OCI-LY7 (cell line): Measurements from ENCODE around the gene KCNIP3. TPM values are rescaled to one million over a fixed set of nuclear protein-coding genes. Genes with fewer than 3 reads are reported as not detected.
"Not testable (repeated sequence)": the region's sequence is repeated elsewhere in the genome, so short reads cannot be mapped to it uniquely, and the experiment has no call there.

Experiments used
- BruUV-seq: library from RNA; stranded (reverse); fragments of 400-500 nt; replicated peaks from 2 replicates; lab custom pipeline; 2021; lab: Mats Ljungman, UMichigan
- CTCF ChIA-PET: fragments of 300-600 bp; sonication (Branson Sonifier 250); formaldehyde crosslinking; loops from one replicate; lab custom pipeline; 2022; ENCODE audit warnings: antibody characterized with exemption; ENCODE audit not compliant: unreplicated experiment; lab: Charles Lee
- POLR2A ChIA-PET: fragments of 300-600 bp; sonication (Branson Sonifier 250); formaldehyde crosslinking; loops from one replicate; lab custom pipeline; 2022; ENCODE audit warnings: antibody characterized with exemption; lab: Charles Lee
- DNase-seq: peaks from one replicate; pipeline ENCODE4 v3.0.0-alpha.2; 2015; ENCODE audit warnings: low spot score
- H2AFZ ChIP-seq: fragments of 200-600 bp; sonication (generic), shearing (Covaris generic); 2 replicates; pipeline ENCODE4 v1.6.1; 2014; ENCODE audit warnings: mild to moderate bottlenecking, antibody characterized with exemption, low read length, moderate library complexity
- H3K27ac ChIP-seq: fragments of 200-600 bp; sonication (generic); 2 replicates; pipeline ENCODE4 v1.5.1; 2014; ENCODE audit warnings: mixed run types, low read depth, mild to moderate bottlenecking, moderate library complexity, low read length, inconsistent platforms; ENCODE audit not compliant: poor library complexity, severe bottlenecking
- H3K36me3 ChIP-seq: fragments of 200-600 bp; sonication (generic); 2 replicates; pipeline ENCODE4 v1.6.1; 2014; ENCODE audit warnings: mild to moderate bottlenecking, antibody characterized with exemption, low read length, moderate library complexity, mixed read lengths; ENCODE audit not compliant: insufficient read depth
- H3K4me1 ChIP-seq: fragments of 200-600 bp; sonication (generic); 2 replicates; pipeline ENCODE4 v1.5.1; 2014; ENCODE audit warnings: mild to moderate bottlenecking, low read length; ENCODE audit not compliant: insufficient read depth, poor library complexity, severe bottlenecking
- H3K4me2 ChIP-seq: fragments of 200-600 bp; sonication (generic); 2 replicates; pipeline ENCODE4 v1.6.1; 2014; ENCODE audit warnings: mild to moderate bottlenecking, low read length
- H3K4me3 ChIP-seq: fragments of 200-600 bp; sonication (generic); 2 replicates; pipeline ENCODE4 v1.5.1; 2014; ENCODE audit warnings: mild to moderate bottlenecking, low read depth, low read length; ENCODE audit not compliant: poor library complexity, severe bottlenecking
- H3K79me2 ChIP-seq: fragments of 200-600 bp; sonication (generic); 2 replicates; pipeline ENCODE4 v1.6.1; 2016; ENCODE audit warnings: low read depth, mild to moderate bottlenecking, low read length, moderate library complexity, mixed read lengths; ENCODE audit not compliant: insufficient read depth
- H3K9me2 ChIP-seq: fragments of 200-600 bp; sonication (generic); 2 replicates; pipeline ENCODE4 v1.6.1; 2016; ENCODE audit warnings: mild to moderate bottlenecking, low read length, mixed read lengths; ENCODE audit not compliant: insufficient read depth
- H3K9me3 ChIP-seq: fragments of 200-600 bp; sonication (generic); 2 replicates; pipeline ENCODE4 v1.6.1; 2014; ENCODE audit warnings: mild to moderate bottlenecking, mixed run types, low read length, mixed read lengths
- H4K20me1 ChIP-seq: fragments of 200-600 bp; sonication (generic); 2 replicates; pipeline ENCODE4 v1.6.1; 2014; ENCODE audit warnings: mild to moderate bottlenecking, antibody characterized with exemption, low read length, moderate library complexity, mixed read lengths; ENCODE audit not compliant: insufficient read depth
- CTCF ChIP-seq: fragments of 200-600 bp; sonication (generic); conservative IDR thresholded peaks from 2 replicates; pipeline ENCODE4 v1.5.1; 2014; ENCODE audit warnings: mild to moderate bottlenecking, antibody characterized with exemption, low read length, moderate library complexity, mixed read lengths
- intact Hi-C: fragments of 100-400 bp; cut with micrococcal nuclease; formaldehyde crosslinking; loops from one replicate; pipeline ENCODE4 v1.10.0; 2022; ENCODE audit not compliant: unreplicated experiment
- total RNA-seq, 2 experiments: library from RNA; depleted of rRNA in 1 of 2; stranded (reverse); fragments of >200 nt in 1 of 2; shearing (Covaris generic) in 1 of 2; gene quantifications; 2 replicates each; pipeline ENCODE4 v1.2.3, GENCODE V29; 2014 to 2022

Gene KCNIP3
- total RNA-seq, 2 experiments from 2014 or later: not detected

DNA sequence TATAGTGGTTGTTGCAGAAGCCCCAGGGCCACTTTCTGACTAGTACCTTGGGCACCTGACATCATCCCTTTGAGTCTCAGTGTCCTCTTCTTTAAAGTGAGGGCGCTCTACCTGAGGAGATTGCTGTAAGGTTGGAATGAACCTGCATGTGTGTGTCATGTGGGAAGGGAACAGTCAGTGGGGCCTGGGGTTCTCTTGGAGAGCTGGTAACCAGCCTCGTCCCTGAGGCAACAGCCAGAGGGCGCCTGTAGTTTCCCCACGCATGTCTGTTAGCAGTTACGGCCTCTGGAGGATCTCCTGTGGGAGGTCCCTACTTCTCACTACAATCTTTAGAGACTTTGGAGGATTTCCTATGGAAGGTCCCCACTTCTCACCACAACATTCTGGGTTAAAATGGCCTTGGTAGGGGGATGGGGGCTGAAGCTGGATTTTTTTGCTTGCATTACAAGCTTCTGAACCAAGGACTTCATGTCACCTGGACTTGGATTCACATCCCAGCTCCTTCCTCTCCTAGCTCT is 106.1 kb downstream of the KCNIP3 start:
- BruUV-seq, H3K79me2 ChIP-seq, H3K27ac ChIP-seq, H4K20me1 ChIP-seq, H3K9me2 ChIP-seq, H3K9me3 ChIP-seq, intact Hi-C loops: not testable (repeated sequence)
- Histone ChIP-seq H3K4me3 (peak overlapping the region; percentile 95), H3K4me1 (peaks cover 16% of the 10 kb centered on the region), H3K36me3 (peaks cover 13% of the 10 kb centered on the region; the same call in 1 of the 2 replicates), H3K4me2 (peak overlapping the region; percentile 73), H2AFZ (peak overlapping the region; percentile 75; the same call in 1 of the 2 replicates)
- peak; percentile 47 for DNase-seq
- POLR2A ChIA-PET: interaction anchor here (0.6 to 1.3 kb wide), 3 partner anchors 14 to 238 kb away, joined by 3 to 4 read pairs (median 4); partner anchors contain the start of gene ZNF2
- CTCF ChIA-PET: interaction anchor here (0.9 kb wide), 1 partner anchor 16 kb away, joined by 3 read pairs; no protein-coding TSS in a partner anchor
- peak; percentile 70 for TF ChIP-seq CTCF

DNA sequence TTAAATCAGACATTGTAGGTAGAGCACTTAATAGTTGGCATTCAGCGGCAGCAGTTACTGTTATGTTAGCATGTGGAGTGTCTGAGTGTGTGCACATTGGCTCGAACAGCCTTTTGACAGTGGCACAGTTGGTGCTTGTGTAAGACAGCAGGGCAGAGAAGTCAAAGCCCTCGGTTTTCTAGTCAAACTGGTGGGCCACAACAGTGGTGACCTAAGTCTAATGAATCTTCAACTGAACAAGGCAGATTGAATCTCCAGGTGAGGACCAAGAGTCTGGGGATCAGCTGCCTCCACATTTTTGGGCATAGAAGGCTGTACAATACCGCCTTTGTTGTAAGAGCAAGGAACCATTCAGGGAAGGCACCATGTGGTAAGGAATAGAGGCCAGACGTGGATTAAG is 106.7 kb downstream of the KCNIP3 start:
- H3K9me3 ChIP-seq, H4K20me1 ChIP-seq, intact Hi-C loops, H2AFZ ChIP-seq, H3K9me2 ChIP-seq, H3K79me2 ChIP-seq, DNase-seq, CTCF ChIA-PET, H3K27ac ChIP-seq: not testable (repeated sequence)
- POLR2A ChIA-PET: interaction anchor here (0.6 kb wide), 1 partner anchor 41 kb away, joined by 3 read pairs; no protein-coding TSS in a partner anchor
- peaks cover 16% of the 10 kb centered on the region for H3K4me1 ChIP-seq
- peak overlapping the region; percentile 73 for H3K4me2 ChIP-seq
- H3K4me3 ChIP-seq: peak overlapping the region; percentile 95
- peaks cover 14% of the 10 kb centered on the region; the same call in 1 of the 2 replicates for H3K36me3 ChIP-seq
- TSS peak; percentile 72 for BruUV-seq

DNA sequence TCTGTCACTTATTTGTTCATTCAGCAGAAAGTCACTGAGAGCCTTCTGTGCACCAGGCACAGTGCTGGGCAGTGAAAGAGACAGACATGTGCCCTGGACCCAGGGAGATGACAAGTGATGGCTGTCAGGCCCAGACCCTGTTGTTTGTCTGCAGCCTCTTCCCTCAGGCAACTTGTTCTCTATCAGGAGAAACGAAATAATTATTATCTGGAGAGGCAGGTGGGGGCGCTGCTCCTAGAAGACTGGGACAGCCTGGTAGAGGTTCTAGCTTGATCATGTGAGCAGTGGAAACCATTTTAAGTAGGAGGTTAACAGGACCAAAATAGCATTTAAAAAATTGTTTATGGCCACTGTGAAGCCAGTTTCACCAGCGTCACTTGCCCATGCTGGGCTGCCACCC is 107.5 kb downstream of the KCNIP3 start:
- peaks cover 16% of the 10 kb centered on the region for H3K4me1 ChIP-seq
- H3K9me3 ChIP-seq, H3K79me2 ChIP-seq, H3K27ac ChIP-seq, BruUV-seq, H3K9me2 ChIP-seq, POLR2A ChIA-PET, CTCF ChIA-PET, DNase-seq, H3K4me2 ChIP-seq, H2AFZ ChIP-seq, H3K4me3 ChIP-seq, H4K20me1 ChIP-seq, intact Hi-C loops: not testable (repeated sequence)
- H3K36me3 ChIP-seq: peaks cover 14% of the 10 kb centered on the region; the same call in 1 of the 2 replicates
- peak; percentile 45; the same call in 1 of the 2 replicates for TF ChIP-seq CTCF

DNA sequence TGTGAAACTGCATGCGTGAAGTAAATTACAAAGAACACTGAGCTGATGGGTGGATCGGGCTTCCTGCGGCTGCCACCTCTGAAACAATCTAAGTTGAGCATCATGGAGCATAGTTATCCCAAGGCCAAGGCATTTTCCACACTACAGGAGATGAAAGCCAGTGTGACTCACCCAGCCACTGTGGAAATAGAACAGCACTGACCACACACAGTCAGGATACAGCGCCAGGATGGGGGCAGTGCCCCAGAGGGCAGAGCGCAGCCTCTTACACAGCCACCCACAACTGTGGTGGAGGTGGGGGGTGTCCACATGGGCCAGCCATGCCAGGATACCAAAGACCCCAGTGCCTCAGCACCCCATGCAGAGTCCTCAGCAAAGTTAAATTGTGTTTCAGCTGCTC is 114.1 kb downstream of the KCNIP3 start:
- H3K4me1 ChIP-seq, H4K20me1 ChIP-seq, H3K4me3 ChIP-seq, intact Hi-C loops, H3K9me2 ChIP-seq, H3K79me2 ChIP-seq, DNase-seq, H2AFZ ChIP-seq, BruUV-seq, H3K4me2 ChIP-seq, CTCF ChIA-PET, POLR2A ChIA-PET, H3K27ac ChIP-seq, H3K9me3 ChIP-seq: not testable (repeated sequence)
- H3K36me3 ChIP-seq: peaks cover 17% of the 10 kb centered on the region; the same call in 1 of the 2 replicates
